ENCODE results near the gene NUBP2. TPM values are rescaled to one million over a fixed set of nuclear protein-coding genes. Genes with fewer than 3 reads are reported as not detected.

Gene NUBP2
- total RNA-seq, 3 donors from 2014 or later: 61.6 to 82.6 (median 80.3) TPM

DNA sequence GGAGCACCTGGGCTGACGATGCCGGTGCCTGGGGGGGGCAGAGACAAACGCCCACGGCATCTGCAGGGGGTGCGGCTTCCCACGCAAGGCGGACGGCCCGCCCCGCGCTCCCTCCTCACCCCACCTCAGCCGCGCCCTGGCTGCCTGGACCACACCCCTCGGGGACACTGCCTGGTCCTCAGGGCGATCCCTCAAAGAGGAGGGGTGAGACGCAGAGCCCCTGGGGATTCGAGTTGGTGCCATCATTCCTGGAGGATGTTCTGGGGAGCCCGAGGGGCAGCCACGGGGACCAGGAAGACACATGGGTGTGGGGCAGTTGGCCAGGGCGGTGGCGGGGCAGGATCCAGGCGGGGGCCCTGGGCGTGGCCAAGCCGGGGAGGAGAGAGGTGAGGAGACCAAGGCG lies 6.9 kb downstream of the NUBP2 start:
- DNase-seq (ENCODE audit: low spot score in 2 of 2): no peak
- no peak for TF ChIP-seq POLR2AphosphoS5 (IDR thresholded peaks at IDR 0.05)
- intact Hi-C loops (cut with DNase I; ENCODE audit: low total_unique reads): no loop called here
- Histone ChIP-seq H3K9me3 (no peaks in the 10 kb centered on the region), H3K4me3 (no peak overlapping the region), H3K4me1 (peaks cover 0 to 10% of the 10 kb centered on the region in 2 donors), H3K36me3 (no peaks in the 10 kb centered on the region), H3K27ac (peak overlapping the region in 1 of 2 donors; percentile 22), H3K27me3 (no peaks in the 10 kb centered on the region)

DNA sequence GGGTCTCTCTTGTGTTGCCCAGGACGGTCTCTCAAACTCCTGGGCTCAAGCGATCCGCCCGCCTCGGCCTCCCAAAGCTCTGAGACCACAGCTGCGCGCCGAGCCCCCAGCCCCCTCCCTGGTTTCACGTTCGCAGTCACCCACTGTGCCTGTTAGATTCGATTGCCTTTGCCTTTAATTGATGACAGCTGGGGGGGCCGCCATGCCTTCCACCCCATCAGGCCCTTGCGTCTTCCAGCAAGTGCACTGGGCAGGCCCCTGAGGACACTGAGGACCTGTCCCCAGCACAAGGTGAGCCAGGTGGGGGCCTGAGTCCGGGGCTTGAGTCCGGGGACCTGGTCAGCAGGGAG lies 7.5 kb downstream of the NUBP2 start:
- TF ChIP-seq POLR2A (IDR thresholded peaks at IDR 0.05): no peak
- TF ChIP-seq, protein P1, sequence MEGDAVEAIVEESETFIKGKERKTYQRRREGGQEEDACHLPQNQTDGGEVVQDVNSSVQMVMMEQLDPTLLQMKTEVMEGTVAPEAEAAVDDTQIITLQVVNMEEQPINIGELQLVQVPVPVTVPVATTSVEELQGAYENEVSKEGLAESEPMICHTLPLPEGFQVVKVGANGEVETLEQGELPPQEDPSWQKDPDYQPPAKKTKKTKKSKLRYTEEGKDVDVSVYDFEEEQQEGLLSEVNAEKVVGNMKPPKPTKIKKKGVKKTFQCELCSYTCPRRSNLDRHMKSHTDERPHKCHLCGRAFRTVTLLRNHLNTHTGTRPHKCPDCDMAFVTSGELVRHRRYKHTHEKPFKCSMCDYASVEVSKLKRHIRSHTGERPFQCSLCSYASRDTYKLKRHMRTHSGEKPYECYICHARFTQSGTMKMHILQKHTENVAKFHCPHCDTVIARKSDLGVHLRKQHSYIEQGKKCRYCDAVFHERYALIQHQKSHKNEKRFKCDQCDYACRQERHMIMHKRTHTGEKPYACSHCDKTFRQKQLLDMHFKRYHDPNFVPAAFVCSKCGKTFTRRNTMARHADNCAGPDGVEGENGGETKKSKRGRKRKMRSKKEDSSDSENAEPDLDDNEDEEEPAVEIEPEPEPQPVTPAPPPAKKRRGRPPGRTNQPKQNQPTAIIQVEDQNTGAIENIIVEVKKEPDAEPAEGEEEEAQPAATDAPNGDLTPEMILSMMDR (IDR thresholded peaks at IDR 0.05): no peak
- TF ChIP-seq POLR2AphosphoS5 (IDR thresholded peaks at IDR 0.05): no peak
- intact Hi-C loops (cut with DNase I; ENCODE audit: low total_unique reads): no loop called here
- no peaks in the 10 kb centered on the region for H3K9me3 ChIP-seq
- no peak overlapping the region for H3K27ac ChIP-seq
- H3K4me3 ChIP-seq: no peak overlapping the region
- H3K36me3 ChIP-seq: no peaks in the 10 kb centered on the region
- no peaks in the 10 kb centered on the region for H3K27me3 ChIP-seq
- H3K4me1 ChIP-seq: peaks cover 0 to 13% of the 10 kb centered on the region in 2 donors
- no peak for DNase-seq (ENCODE audit: low spot score in 2 of 2)

DNA sequence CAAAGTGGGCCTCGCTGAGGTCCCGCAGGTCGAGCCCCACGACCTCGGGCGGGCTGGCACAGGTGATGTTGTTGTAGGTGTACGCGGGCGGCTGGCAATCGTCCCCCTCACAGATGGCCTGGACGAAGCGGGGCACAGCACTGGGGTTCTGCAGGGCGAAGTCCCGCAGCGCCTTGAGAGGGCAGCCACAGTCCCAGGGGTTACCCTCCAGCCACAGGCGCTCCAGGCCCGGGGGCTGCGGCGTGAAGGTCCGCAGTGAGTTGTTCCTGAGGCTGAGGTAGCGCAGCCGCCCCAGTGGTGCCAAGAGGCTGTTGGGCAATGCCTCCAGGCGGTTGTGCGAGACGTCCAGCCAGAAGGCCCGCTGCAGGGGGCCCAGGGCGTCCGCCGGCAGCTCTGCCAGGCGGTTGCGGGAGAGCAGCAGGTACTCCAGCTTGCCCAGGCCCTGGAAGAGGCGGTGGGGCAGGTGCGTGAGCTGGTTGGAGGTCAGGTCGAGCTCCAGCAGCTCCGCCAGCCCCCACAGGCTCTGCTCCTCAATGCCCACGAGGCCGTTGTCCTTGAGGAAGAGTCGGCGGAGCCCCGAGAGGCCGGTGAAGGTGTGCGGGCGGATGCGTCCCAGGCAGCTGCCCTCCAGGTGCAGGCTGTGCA lies 8.0 kb downstream of the NUBP2 start:
- H3K27me3 ChIP-seq: no peaks in the 10 kb centered on the region
- intact Hi-C loops (cut with DNase I; ENCODE audit: low total_unique reads): no loop called here
- no peak for DNase-seq (ENCODE audit: low spot score in 2 of 2)

GRCh38 chr16:1791256-1791942 lies 8.6 kb downstream of the NUBP2 start:
- H3K4me3 ChIP-seq: no peak overlapping the region
- H3K27ac ChIP-seq: no peak overlapping the region
- intact Hi-C loops (cut with DNase I; ENCODE audit: low total_unique reads): no loop called here
- H3K9me3 ChIP-seq: no peaks in the 10 kb centered on the region
- TF ChIP-seq, protein P1 (IDR thresholded peaks at IDR 0.05): no peak
- TF ChIP-seq POLR2AphosphoS5 (IDR thresholded peaks at IDR 0.05): no peak
- TF ChIP-seq POLR2A (IDR thresholded peaks at IDR 0.05): no peak
- no peaks in the 10 kb centered on the region for H3K36me3 ChIP-seq
- no peaks in the 10 kb centered on the region for H3K27me3 ChIP-seq
- peaks cover 0 to 13% of the 10 kb centered on the region in 2 donors for H3K4me1 ChIP-seq
- no peak for DNase-seq (ENCODE audit: low spot score in 2 of 2)

More for the DNA sequence above, 8.0 kb downstream of the NUBP2 start:
- Histone ChIP-seq H3K4me3 (no peak overlapping the region), H3K4me1 (peaks cover 0 to 13% of the 10 kb centered on the region in 2 donors), H3K36me3 (no peaks in the 10 kb centered on the region), H3K27ac (no peak overlapping the region), H3K9me3 (no peaks in the 10 kb centered on the region)
- TF ChIP-seq POLR2A (IDR thresholded peaks at IDR 0.05): no peak
- TF ChIP-seq, protein P1 (IDR thresholded peaks at IDR 0.05): no peak
- no peak for TF ChIP-seq POLR2AphosphoS5 (IDR thresholded peaks at IDR 0.05)

- Histone ChIP-seq H3K27ac (no peak overlapping the region), H3K4me3 (no peak overlapping the region), H3K4me1 (peaks cover 0 to 13% of the 10 kb centered on the region in 2 donors), H3K36me3 (no peaks in the 10 kb centered on the region), H3K27me3 (no peaks in the 10 kb centered on the region), H3K9me3 (no peaks in the 10 kb centered on the region)
- intact Hi-C loops (cut with DNase I; ENCODE audit: low total_unique reads): no loop called here
- DNase-seq (ENCODE audit: low spot score in 2 of 2): no peak
- TF ChIP-seq POLR2AphosphoS5 (IDR thresholded peaks at IDR 0.05) (no peak), POLR2A (IDR thresholded peaks at IDR 0.05) (no peak)
- TF ChIP-seq, protein P1 (IDR thresholded peaks at IDR 0.05): no peak
Observed at GRCh38 chr16:1791943-1792812, 9.4 kb downstream of the NUBP2 start.

Data from breast epithelium (tissue), 4 donors.